CD4-positive, CD25-positive, alpha-beta regulatory T cell (primary cell): Measurements from ENCODE around the gene GRM8. TPM values are rescaled to one million over a fixed set of nuclear protein-coding genes. Genes with fewer than 3 reads are reported as not detected.

Experiments
- ATAC-seq, 2 donors: fragments of 150-1000 bp; cut with Tn5 transposase; one replicate each; pipeline ENCODE4 v1.10.0; 2021; ENCODE audit warnings: low read depth in 2 of 2, moderate number of reproducible peaks in 2 of 2, moderate library complexity in 1 of 2
- DNase-seq, 3 donors: peaks; one replicate each; pipeline versions ENCODE4 v3.0.0 to v3.0.0-alpha.2; 2012 to 2022; ENCODE audit warnings: mixed read lengths in 1 of 3
- H3K27ac ChIP-seq: one replicate; pipeline ENCODE4 v1.7.0; 2013; ENCODE audit warnings: mild to moderate bottlenecking, low read length; ENCODE audit not compliant: insufficient read depth, poor library complexity, severe bottlenecking
- H3K27me3 ChIP-seq: one replicate; pipeline ENCODE4 v1.7.0; 2013; ENCODE audit warnings: low read length; ENCODE audit not compliant: control insufficient read depth, insufficient read depth
- H3K36me3 ChIP-seq: one replicate; pipeline ENCODE4 v1.7.0; 2013; ENCODE audit warnings: mild to moderate bottlenecking, low read length, moderate library complexity; ENCODE audit not compliant: control insufficient read depth, insufficient read depth
- H3K4me1 ChIP-seq: 2 replicates; pipeline ENCODE4 v1.7.0; 2013; ENCODE audit warnings: mild to moderate bottlenecking, low read length; ENCODE audit not compliant: insufficient read depth, control insufficient read depth, poor library complexity, severe bottlenecking
- H3K4me3 ChIP-seq: one replicate; pipeline ENCODE4 v1.7.0; 2013; ENCODE audit warnings: low read depth, mild to moderate bottlenecking, low read length, moderate library complexity
- H3K9me3 ChIP-seq, 2 experiments: 1 replicate in 1 of 2; 2 replicates in 1 of 2; pipeline ENCODE4 v1.7.0; 2013; ENCODE audit warnings: low read length in 2 of 2, mild to moderate bottlenecking in 1 of 2, moderate library complexity in 1 of 2; ENCODE audit not compliant: control insufficient read depth in 2 of 2
- H3K27ac Mint-ChIP-seq, 3 donors: one replicate each; pipeline ENCODE4 v1.8.0; 2020 to 2022; ENCODE audit warnings: mild to moderate bottlenecking in 3 of 3, mixed read lengths in 3 of 3, moderate library complexity in 2 of 3
- H3K27me3 Mint-ChIP-seq: one replicate; pipeline ENCODE4 v1.8.0; 2022; ENCODE audit warnings: mild to moderate bottlenecking, mixed read lengths
- H3K36me3 Mint-ChIP-seq: one replicate; pipeline ENCODE4 v1.8.0; 2020; ENCODE audit warnings: mixed read lengths
- H3K4me1 Mint-ChIP-seq, 4 donors: one replicate each; pipeline ENCODE4 v1.8.0; 2020 to 2022; ENCODE audit warnings: mixed read lengths in 4 of 4, mild to moderate bottlenecking in 1 of 4
- H3K4me3 Mint-ChIP-seq, 4 donors: one replicate each; pipeline ENCODE4 v1.8.0; 2020 to 2022; ENCODE audit warnings: mild to moderate bottlenecking in 4 of 4, mixed read lengths in 4 of 4, moderate library complexity in 3 of 4
- H3K9me3 Mint-ChIP-seq, 7 donors: one replicate each; pipeline ENCODE4 v1.8.0; 2020 to 2022; ENCODE audit warnings: mixed read lengths in 7 of 7, mild to moderate bottlenecking in 3 of 7, moderate library complexity in 2 of 7
- polyA plus RNA-seq, 4 donors: library from polyadenylated mRNA; unstranded; fragments of 300-500 nt; fragmentation: Illumina TruSeq; gene quantifications; one replicate each; pipeline ENCODE4 v1.2.3, GENCODE V29; 2021
- total RNA-seq: library from RNA; stranded (reverse); gene quantifications from one replicate; pipeline ENCODE4 v1.2.3, GENCODE V29; 2022

The GRM8 gene
- total and polyA plus RNA-seq, 5 donors from 2014 or later = not detected

- Mint-ChIP-seq H3K27me3 (peaks cover 4% of the 10 kb centered on the region), H3K27ac (no peak overlapping the region), H3K36me3 (no peaks in the 10 kb centered on the region), H3K9me3 (peaks cover 0 to 4% (median 0%) of the 10 kb centered on the region in 7 donors), H3K4me3 (no peak overlapping the region), H3K4me1 (no peaks in the 10 kb centered on the region)
- Histone ChIP-seq H3K4me1 (no peaks in the 10 kb centered on the region), H3K27me3 (no peaks in the 10 kb centered on the region), H3K36me3 (no peaks in the 10 kb centered on the region), H3K4me3 (no peak overlapping the region), H3K9me3 (no peaks in the 10 kb centered on the region), H3K27ac (no peak overlapping the region)
- DNase-seq (no peak), ATAC-seq (no peak)
Measured at GRCh38 chr7:126608339-126608776, 644.4 kb downstream of the GRM8 start.

- H3K9me3 Mint-ChIP-seq = peaks cover 0 to 2% (median 0%) of the 10 kb centered on the region in 7 donors
- ATAC-seq = no peak
- H3K4me3 Mint-ChIP-seq = no peak overlapping the region
Measured at GRCh38 chr7:126606331-126606730, 646.4 kb downstream of the GRM8 start.

GRCh38 chr7:126605553-126605952 is 647.2 kb downstream of the GRM8 start:
- ATAC-seq (no peak), DNase-seq (no peak)
- H3K27me3 ChIP-seq = no peaks in the 10 kb centered on the region
- Mint-ChIP-seq H3K4me3 (no peak overlapping the region), H3K4me1 (no peaks in the 10 kb centered on the region), H3K27ac (no peak overlapping the region), H3K27me3 (peaks cover 4% of the 10 kb centered on the region), H3K36me3 (no peaks in the 10 kb centered on the region), H3K9me3 (peaks cover 0 to 2% (median 0%) of the 10 kb centered on the region in 7 donors)
- no peak overlapping the region for H3K4me3 ChIP-seq
- no peak overlapping the region for H3K27ac ChIP-seq
- no peaks in the 10 kb centered on the region for H3K36me3 ChIP-seq
- H3K4me1 ChIP-seq = no peaks in the 10 kb centered on the region
- H3K9me3 ChIP-seq = no peaks in the 10 kb centered on the region

More at GRCh38 chr7:126606331-126606730, 646.4 kb downstream of the GRM8 start:
- Histone ChIP-seq H3K4me3 (no peak overlapping the region), H3K36me3 (no peaks in the 10 kb centered on the region), H3K27ac (no peak overlapping the region), H3K9me3 (no peaks in the 10 kb centered on the region), H3K27me3 (no peaks in the 10 kb centered on the region), H3K4me1 (no peaks in the 10 kb centered on the region)
- H3K27ac Mint-ChIP-seq = no peak overlapping the region
- no peaks in the 10 kb centered on the region for H3K4me1 Mint-ChIP-seq
- no peaks in the 10 kb centered on the region for H3K36me3 Mint-ChIP-seq
- H3K27me3 Mint-ChIP-seq = peaks cover 4% of the 10 kb centered on the region
- DNase-seq = no peak

- Mint-ChIP-seq H3K27ac (no peak overlapping the region), H3K4me1 (no peaks in the 10 kb centered on the region), H3K4me3 (no peak overlapping the region), H3K36me3 (no peaks in the 10 kb centered on the region), H3K27me3 (peaks cover 4% of the 10 kb centered on the region), H3K9me3 (peaks cover 0 to 2% (median 0%) of the 10 kb centered on the region in 7 donors)
- DNase-seq = no peak
- Histone ChIP-seq H3K27me3 (no peaks in the 10 kb centered on the region), H3K36me3 (no peaks in the 10 kb centered on the region), H3K9me3 (no peaks in the 10 kb centered on the region), H3K4me3 (no peak overlapping the region), H3K27ac (no peak overlapping the region), H3K4me1 (no peaks in the 10 kb centered on the region)
- ATAC-seq = no peak
Measured at GRCh38 chr7:126605056-126605455, 647.7 kb downstream of the GRM8 start.

GRCh38 chr7:126589068-126589684 is 663.6 kb downstream of the GRM8 start:
- no peak overlapping the region for H3K27ac Mint-ChIP-seq
- Histone ChIP-seq H3K36me3 (no peaks in the 10 kb centered on the region), H3K27me3 (no peaks in the 10 kb centered on the region), H3K9me3 (no peaks in the 10 kb centered on the region), H3K4me3 (no peak overlapping the region), H3K4me1 (no peaks in the 10 kb centered on the region), H3K27ac (no peak overlapping the region)
- no peaks in the 10 kb centered on the region for H3K36me3 Mint-ChIP-seq
- no peak overlapping the region for H3K4me3 Mint-ChIP-seq
- ATAC-seq = no peak
- peaks cover 1 to 10% (median 4%) of the 10 kb centered on the region in 7 donors for H3K9me3 Mint-ChIP-seq
- H3K4me1 Mint-ChIP-seq = no peaks in the 10 kb centered on the region
- no peaks in the 10 kb centered on the region for H3K27me3 Mint-ChIP-seq
- no peak for DNase-seq

GRCh38 chr7:126578338-126578737 is 674.4 kb downstream of the GRM8 start:
- Mint-ChIP-seq H3K27me3 (peaks cover 4% of the 10 kb centered on the region), H3K4me1 (no peaks in the 10 kb centered on the region), H3K9me3 (peaks cover 0 to 6% (median 3%) of the 10 kb centered on the region in 7 donors), H3K4me3 (no peak overlapping the region), H3K36me3 (no peaks in the 10 kb centered on the region), H3K27ac (peak overlapping the region in 1 of 3 donors; percentile 67)
- Histone ChIP-seq H3K4me3 (no peak overlapping the region), H3K27me3 (no peaks in the 10 kb centered on the region), H3K9me3 (peaks cover 0 to 2% of the 10 kb centered on the region in 2 experiments), H3K36me3 (no peaks in the 10 kb centered on the region), H3K27ac (no peak overlapping the region), H3K4me1 (no peaks in the 10 kb centered on the region)
- DNase-seq (no peak), ATAC-seq (no peak)

- Mint-ChIP-seq H3K36me3 (no peaks in the 10 kb centered on the region), H3K4me3 (no peak overlapping the region), H3K27ac (no peak overlapping the region), H3K4me1 (no peaks in the 10 kb centered on the region), H3K9me3 (peaks cover 0 to 10% (median 1%) of the 10 kb centered on the region in 7 donors), H3K27me3 (peaks cover 4% of the 10 kb centered on the region)
- Histone ChIP-seq H3K4me3 (no peak overlapping the region), H3K36me3 (no peaks in the 10 kb centered on the region), H3K27ac (no peak overlapping the region), H3K9me3 (peaks cover 0 to 2% of the 10 kb centered on the region in 2 experiments), H3K27me3 (no peaks in the 10 kb centered on the region), H3K4me1 (no peaks in the 10 kb centered on the region)
- DNase-seq = no peak
- ATAC-seq = no peak
Measured at GRCh38 chr7:126574276-126575250, 678.2 kb downstream of the GRM8 start.
